Left ventricle myocardium superior (tissue), 1 donor: ENCODE measurements around the gene CREB1. TPM values are rescaled to one million over a fixed set of nuclear protein-coding genes. Genes with fewer than 3 reads are reported as not detected.

Experiments
- ATAC-seq: fragments of 200-7000 bp; cut with Tn5 transposase; one replicate; pipeline ENCODE4 v1.9.1; 2020; ENCODE audit warnings: mild to moderate bottlenecking, moderate library complexity
- DNase-seq: peaks from one replicate; pipeline ENCODE4 v3.0.0-alpha.2; 2020
- intact Hi-C: fragments of 100-400 bp; cut with micrococcal nuclease; formaldehyde crosslinking; loops from one replicate; pipeline ENCODE4 v1.11.0; 2022
- total RNA-seq: library from RNA; stranded (reverse); fragmentation: NEBNext Ultra II Directional; extraction: Animal tissue kit (Norgen Biotek cat#: 25700); gene quantifications from one replicate; pipeline ENCODE4 v1.2.1, GENCODE V29; 2021
- donor health status: DM: no; HTN: yes; CAD: no; lungs with severe emphysema.

Gene CREB1
- total RNA-seq, 1 donor from 2014 or later: 51.0 TPM

DNA sequence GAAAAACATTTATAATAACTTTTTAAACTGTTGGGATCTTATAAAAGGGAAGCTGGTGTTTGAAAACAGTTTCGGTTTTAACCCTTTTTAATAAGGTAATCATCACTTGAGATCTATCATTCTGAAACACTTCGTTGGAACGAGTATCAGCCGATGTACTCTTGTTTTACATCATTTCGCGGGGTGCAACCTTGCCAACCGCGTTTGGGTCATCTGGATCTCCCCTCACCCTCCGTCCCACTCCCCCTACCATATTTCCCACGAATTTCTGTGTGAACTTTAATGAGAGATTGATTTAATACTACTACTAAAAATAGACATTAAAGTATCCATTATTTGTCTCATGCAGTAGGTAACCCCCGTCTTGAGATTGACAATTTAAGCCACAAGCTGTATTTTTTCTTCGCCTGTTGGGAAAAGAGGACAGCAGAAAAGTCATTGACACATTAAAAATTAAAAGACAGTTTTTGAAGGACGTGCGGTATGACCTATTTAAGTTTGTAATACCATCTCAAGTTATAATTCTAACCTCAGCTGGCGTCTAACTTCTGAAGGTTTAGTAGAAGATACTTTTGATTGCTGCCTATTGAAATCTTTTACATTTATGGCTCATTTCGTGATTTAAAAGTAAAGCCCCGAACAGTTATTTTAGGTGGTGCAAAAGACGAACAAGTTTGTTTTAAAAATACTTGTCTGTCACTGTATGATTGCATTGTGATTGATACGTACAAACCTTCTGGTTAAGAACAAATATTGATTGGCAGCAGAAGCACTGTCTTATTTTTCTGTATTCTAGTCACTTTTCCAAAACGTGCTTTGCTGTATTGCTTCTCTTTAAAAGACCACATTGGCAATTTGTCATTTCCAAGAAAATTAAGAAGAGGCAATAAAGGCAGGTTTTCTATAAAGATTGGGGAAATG, 1.5 kb downstream of the CREB1 start:
- DNase-seq (no peak), ATAC-seq (no peak)
- intact Hi-C loops: no loop called here

GRCh38 chr2:207532676-207533075, 2.9 kb downstream of the CREB1 start:
- no peak for DNase-seq

DNA sequence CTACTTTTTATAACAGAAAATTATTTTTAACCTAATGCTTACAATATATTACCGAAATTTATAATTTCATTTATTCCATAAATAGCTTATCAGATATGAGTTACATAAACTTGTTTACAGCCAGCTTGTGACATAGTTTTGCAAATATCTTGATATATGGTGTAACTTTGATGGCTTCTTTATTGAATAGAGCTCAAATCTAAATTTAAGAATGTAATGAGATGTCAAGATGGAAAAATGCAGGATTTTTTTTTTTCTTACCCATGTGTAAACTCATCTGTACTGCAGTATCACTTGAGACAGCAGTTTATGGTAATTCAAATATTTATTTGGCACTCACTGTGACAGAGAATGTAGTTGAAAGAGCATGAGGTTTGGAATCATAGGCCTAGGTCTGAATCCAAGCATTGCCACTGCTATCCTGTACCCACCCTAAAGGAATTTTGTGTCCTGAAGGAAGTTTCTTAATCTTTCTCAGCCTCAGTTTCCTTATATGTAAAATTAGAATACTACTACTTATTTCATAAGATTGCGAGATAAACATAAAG, 3.8 kb downstream of the CREB1 start:
- no peak for DNase-seq
- ATAC-seq: no peak
- intact Hi-C loops: no loop called here

More at GRCh38 chr2:207532676-207533075, 2.9 kb downstream of the CREB1 start:
- no peak for ATAC-seq
- intact Hi-C loops: no loop called here

DNA sequence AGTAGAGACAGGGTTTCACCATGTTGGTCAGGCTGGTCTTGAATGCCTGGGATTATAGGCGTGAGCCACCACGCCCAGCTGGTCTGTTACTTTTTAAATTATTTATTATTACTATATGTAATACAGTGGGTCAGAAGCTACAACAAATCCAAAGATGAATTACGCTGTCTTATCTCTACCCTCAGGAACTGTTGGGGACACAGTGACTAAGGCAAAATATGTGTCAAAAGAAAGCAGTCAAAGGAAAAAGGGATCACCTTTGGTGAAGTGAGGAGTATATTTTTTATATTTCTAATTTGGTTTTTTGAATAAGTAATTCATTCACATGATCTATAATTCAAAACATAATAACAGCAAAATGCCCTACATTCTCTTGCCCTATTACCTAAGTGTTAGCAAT, 4.7 kb downstream of the CREB1 start:
- ATAC-seq (no peak), DNase-seq (no peak)
- intact Hi-C loops: no loop called here

GRCh38 chr2:207539470-207539869, 9.7 kb downstream of the CREB1 start:
- ATAC-seq (no peak), DNase-seq (no peak)
- intact Hi-C loops: no loop called here

- intact Hi-C loops: no loop called here
- ATAC-seq (peak; percentile 44), DNase-seq (no peak)
Measured at GRCh38 chr2:207540431-207540830, 10.7 kb downstream of the CREB1 start.

DNA sequence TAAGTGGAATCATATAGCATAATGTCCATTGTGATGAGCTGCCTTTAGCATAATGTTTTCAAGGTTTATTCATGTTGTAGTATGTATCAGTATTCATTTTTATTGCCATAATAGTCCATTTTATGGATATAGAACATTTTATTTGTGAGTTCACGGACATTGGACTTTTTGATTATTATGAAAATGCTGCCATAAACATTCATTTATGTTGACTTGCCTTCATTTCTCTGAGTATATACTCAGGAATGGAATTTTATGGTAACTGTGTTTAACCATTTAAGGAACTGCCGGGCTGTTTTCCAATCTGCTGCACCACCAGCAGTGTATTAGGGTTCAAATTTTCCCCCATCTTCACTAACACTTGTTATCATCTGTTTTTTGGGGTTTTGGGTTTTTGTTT, 12.2 kb downstream of the CREB1 start:
- intact Hi-C loops: no loop called here
- ATAC-seq (no peak), DNase-seq (no peak)

DNA sequence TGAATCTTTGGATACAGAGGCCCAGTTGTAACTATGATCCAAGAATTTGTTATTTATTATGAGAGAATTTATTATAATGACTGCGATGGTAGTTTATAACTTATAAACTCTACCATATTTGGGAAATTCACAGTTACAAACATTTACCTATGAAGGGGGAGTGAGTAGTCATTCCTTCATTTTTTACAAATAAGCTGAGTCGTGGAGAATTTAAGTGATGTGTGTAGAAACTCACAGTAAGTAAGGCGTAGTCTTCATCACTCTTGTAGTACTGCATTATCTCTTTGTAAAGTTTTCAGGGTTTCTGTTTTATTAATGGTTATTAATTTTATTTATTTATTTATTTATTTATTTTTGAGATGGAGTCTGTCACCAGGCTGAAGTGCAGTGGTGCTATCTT, 13.5 kb downstream of the CREB1 start:
- intact Hi-C loops: no loop called here
- ATAC-seq (no peak), DNase-seq (no peak)

GRCh38 chr2:207546822-207547221, 17.1 kb downstream of the CREB1 start:
- no peak for DNase-seq
- no peak for ATAC-seq
- intact Hi-C loops: no loop called here

DNA sequence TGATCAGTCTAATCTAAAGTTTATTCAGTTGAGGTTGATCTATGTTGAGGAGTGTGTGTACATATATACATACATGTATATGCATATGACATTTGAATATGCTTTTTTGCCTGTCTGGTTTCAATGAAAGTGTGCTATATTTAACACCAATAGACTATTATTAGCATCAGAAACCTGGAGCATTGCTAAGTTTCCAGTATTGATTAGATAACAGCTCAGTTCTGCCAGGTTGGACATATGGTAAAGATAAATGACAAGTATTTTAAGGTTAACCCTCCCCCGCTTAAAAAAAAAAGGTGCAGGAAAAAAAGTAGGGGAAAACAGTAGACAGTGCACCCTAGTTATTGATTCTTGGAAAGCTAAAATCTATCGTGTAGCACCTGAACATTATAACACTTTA, 19.4 kb downstream of the CREB1 start:
- no peak for DNase-seq
- intact Hi-C loops: no loop called here
- ATAC-seq: peak; percentile 72

DNA sequence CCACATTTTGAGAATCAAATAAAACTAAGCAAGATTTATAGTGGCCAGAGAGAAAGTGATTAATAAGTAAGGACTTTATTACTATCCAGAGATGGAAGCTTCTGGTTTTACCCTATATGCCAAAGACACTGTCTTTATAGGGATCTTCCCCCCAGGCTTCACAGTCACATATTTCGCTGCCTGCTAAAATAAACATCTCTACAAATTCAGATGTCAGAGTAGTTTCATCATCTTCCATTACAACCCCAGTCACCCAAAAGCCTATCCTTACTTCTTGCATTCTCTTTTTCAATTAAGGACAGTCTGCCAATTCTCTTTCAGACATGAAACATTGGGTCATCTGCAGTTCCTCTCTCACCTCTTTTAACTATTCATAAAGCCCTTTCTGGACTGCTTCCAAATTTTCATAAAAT, 28.3 kb downstream of the CREB1 start:
- ATAC-seq (no peak), DNase-seq (no peak)
- intact Hi-C loops: no loop called here

DNA sequence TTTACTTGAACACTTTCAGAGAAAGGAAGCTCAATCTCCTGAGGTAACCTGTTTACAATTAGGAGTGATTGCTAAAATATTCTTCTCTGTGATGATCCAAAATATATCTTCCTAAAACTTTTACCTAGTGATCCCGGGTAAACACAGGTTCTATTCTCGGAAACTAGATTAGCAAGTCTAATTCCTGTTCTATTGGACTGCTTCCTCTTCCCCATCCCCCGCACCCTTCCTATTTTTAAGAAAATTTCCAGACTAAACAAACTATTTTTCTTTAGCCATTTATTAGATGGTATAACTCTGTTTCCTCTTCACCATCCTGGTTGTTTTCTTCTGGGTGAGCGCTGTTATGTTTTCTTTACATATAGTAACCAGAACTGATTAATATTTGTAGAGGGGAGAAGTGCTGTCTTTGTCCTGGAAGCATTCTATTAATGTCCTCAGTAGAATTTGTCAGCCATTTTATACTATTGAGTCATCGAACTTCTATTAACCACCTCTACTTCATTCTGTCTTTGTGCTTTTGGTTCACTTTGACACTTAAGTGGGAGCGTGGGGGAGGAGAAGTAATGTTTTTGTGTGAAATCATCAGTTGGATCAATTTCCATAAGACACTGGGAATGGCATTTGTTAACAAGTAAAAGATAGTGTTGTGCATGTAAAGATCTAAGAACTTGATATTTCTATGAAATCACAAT, 31.8 kb downstream of the CREB1 start:
- DNase-seq (no peak), ATAC-seq (peak; percentile 41)
- intact Hi-C loops: no loop called here

- no peak for DNase-seq
- intact Hi-C loops: no loop called here
- no peak for ATAC-seq
Measured at GRCh38 chr2:207565736-207566500, 36.2 kb downstream of the CREB1 start.

DNA sequence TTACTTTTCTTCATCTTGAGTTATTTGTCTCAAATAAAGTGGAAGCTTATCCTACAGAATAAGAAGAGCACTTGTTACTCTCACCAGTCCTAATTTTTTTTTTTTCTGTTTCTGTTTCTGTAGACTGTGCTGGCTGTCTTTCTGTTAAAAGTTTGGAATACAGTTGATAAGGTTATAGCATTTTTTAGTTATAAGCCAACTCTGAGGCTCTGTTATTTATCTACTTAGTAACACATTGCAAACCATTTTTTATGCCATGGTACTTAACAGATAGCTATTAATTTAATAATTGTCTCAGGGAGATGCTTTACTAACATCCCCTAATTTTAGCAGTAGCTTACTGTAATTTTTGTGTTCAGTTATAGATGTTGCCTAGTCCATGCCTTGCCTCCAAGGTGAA, 37.9 kb downstream of the CREB1 start:
- intact Hi-C loops: no loop called here
- no peak for DNase-seq
- no peak for ATAC-seq

DNA sequence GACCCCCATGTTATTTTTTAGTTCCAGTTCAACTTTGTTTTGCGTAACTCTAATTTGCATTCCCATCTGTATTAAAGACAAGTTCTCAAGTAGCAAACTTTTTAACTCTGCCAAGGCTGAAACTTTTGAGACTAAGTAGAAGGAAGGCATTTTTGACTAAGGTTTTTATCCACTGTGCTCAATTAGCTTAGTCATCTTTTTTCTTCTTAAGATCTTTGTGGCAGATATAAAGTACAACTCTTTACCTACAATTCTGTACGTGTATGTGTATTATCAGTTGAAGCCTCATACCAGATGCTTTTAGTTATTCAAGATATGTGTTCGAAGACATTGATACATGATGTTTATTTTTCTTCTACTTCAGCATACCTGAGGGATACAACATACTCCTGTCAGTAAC, 41.6 kb downstream of the CREB1 start:
- ATAC-seq: no peak
- no peak for DNase-seq
- intact Hi-C loops: no loop called here

DNA sequence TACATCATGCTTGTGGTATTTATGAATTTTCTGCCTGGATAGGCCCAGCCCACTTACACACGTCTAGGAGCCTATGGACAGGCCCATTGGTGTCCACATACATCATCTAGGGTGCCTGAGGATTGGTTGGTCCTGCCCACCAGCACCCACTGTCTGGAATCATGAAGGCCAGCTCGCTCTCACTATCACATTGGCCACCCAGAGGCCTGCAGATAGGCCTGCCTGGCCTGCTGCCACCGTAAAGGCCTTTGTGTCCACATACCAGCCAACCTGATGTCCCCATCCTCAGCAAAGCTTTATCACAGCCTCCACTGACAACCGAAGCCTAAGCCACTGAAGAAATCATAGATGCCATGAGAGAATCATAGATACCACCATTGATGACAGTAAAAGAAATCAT, 55.2 kb downstream of the CREB1 start:
- ATAC-seq (peak; percentile 68), DNase-seq (peak; percentile 57)
- intact Hi-C loops: no loop called here

DNA sequence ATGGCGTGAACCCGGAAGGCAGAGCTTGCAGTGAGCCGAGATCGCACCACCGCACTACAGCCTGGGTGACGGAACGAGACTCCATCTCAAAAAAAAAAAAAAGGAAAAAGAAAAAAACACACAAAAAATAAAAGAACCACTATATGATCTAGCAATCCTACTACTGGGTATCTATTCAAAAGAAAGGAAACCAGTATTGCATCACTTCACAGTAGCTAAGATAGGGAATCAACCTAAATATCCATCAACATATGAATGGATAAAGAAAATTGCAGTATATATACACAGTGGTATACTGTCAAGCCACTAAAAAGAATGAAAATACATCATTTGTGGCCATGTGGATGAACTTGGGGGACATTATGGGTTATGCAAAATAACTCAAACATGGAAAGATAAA, 57.5 kb downstream of the CREB1 start:
- DNase-seq (no peak), ATAC-seq (no peak)
- intact Hi-C loops: no loop called here

DNA sequence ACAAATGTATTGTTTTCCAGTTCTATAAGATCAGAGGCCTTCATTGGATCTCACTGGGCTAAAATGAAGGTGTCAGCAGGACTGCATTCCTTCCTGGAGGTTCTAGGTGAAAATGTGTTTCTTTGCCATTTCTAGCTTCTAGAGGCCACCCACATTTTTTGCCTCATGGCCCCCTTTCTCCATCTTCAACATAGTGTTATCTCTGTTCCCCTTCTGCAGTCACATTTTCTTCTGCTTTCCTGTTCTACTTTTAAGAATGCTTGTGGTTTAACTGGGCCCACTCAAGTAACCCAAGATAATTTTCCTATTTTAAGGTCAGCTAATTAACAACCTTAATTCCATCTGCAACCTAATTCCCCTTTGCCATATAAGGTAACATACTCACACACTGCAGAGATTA, 59.4 kb downstream of the CREB1 start:
- ATAC-seq: no peak
- intact Hi-C loops: no loop called here
- DNase-seq: no peak

GRCh38 chr2:207593277-207593676, 63.5 kb downstream of the CREB1 start:
- ATAC-seq (no peak), DNase-seq (no peak)
- intact Hi-C loops: no loop called here

- DNase-seq (no peak), ATAC-seq (no peak)
- intact Hi-C loops: no loop called here
Measured at GRCh38 chr2:207594264-207594663, 64.5 kb downstream of the CREB1 start.
